Measurements from ENCODE around the gene DMRTA2.

GRCh38 chr1:50426108-50426700 lies 3.0 kb upstream of the DMRTA2 start:
- TF ChIP-seq, protein P1, sequence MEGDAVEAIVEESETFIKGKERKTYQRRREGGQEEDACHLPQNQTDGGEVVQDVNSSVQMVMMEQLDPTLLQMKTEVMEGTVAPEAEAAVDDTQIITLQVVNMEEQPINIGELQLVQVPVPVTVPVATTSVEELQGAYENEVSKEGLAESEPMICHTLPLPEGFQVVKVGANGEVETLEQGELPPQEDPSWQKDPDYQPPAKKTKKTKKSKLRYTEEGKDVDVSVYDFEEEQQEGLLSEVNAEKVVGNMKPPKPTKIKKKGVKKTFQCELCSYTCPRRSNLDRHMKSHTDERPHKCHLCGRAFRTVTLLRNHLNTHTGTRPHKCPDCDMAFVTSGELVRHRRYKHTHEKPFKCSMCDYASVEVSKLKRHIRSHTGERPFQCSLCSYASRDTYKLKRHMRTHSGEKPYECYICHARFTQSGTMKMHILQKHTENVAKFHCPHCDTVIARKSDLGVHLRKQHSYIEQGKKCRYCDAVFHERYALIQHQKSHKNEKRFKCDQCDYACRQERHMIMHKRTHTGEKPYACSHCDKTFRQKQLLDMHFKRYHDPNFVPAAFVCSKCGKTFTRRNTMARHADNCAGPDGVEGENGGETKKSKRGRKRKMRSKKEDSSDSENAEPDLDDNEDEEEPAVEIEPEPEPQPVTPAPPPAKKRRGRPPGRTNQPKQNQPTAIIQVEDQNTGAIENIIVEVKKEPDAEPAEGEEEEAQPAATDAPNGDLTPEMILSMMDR (IDR thresholded peaks at IDR 0.05), result no peak
- no peak for TF ChIP-seq POLR2A (IDR thresholded peaks at IDR 0.05)

Data from thyroid gland (tissue), 4 donors.